NCI-H748 treated with DMSO at 0.1 percent for 48 hours (cell line): Measurements from ENCODE around the gene MBD3L4.
"Not testable (repeated sequence)": the region's sequence is repeated elsewhere in the genome, so short reads cannot be mapped to it uniquely, and the experiment has no call there.

ENCODE experiments used
- DNase-seq: peaks from one replicate; lab custom pipeline; 2025; lab: John Stamatoyannopoulos, UW

MBD3L4 gene

GRCh38 chr19:7049021-7049420 is 9.0 kb upstream of the MBD3L4 start, which contains the start of gene MBD3L2:
Gene MBD3L2, plus strand, starts transcription at chr19:7049321. Its CDS starts 53 bp downstream, at chr19:7049374.
- not testable (repeated sequence) for DNase-seq

DNA sequence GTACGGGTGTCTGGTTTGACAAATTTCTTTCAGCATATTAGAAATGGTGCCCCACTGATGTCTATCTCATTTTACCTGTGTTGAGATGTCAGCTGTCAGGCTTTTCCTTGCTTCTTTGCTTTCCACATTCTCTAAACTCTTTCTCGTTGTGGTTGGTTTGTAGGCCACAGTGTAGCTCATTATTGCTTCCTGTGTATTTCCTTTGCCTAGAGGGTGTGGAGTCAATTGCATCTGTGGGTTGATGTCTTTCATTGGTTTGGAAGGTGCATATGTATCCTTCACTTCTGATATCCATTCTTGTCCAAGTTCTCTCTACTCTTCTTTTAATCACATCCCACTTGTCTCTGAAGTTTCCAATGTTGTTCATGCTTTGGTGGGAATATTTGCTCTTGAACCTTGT is 1.6 kb upstream of the MBD3L4 start:
- not testable (repeated sequence) for DNase-seq

- not testable (repeated sequence) for DNase-seq
Measured at GRCh38 chr19:7030278-7030677, 9.7 kb downstream of the MBD3L4 start, which contains the start of gene MBD3L5. Gene MBD3L5, plus strand, starts transcription at chr19:7030578. Its CDS starts 34 bp downstream, at chr19:7030612.

GRCh38 chr19:7028790-7029189 is 11.2 kb downstream of the MBD3L4 start:
- DNase-seq, result not testable (repeated sequence)

DNA sequence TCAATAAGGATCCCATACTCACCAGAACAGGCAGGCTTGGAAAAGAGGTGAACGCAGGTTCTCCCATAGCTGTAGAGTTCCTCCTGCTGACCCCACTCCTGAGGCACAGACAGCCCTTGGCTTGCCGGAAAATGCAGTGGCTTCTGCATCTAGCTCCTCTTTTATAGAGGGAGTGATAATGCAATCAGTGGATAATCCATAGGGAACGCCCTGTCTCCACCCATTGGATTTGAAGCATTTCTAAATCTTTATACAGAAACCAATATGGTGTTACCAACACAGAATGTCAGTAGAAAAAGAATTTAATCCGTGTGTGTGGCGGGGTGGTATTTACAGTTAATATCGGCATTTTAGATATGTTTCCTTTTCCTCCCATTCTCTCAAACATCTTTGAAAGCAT is 18.6 kb downstream of the MBD3L4 start, which contains the start of gene MBD3L2B:
MBD3L2B (minus strand) TSS at position 101 of the 400 bp plus-strand sequence; CDS start at position 67, 34 bp downstream.
- not testable (repeated sequence) for DNase-seq

- DNase-seq, result no peak
Measured at GRCh38 chr19:7018828-7019227, 21.2 kb downstream of the MBD3L4 start.

DNA sequence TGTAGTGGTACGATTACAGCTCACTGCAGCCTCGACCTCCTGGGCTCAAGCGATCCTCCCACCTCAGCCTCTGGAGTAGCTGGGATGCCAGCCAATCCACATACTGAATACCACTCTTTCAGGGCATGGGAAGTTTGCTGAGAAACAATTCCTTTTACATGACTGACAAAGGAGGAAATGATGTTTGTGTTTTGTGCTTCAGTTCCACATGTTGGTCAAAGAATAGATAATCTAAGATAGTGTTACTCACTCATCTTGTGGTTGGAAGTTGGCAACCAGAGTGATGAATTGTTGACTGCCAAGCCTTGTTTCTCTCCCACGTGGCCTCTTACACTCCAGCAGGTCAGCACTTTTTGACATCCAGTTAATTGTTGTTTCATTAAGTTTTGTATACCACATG is 26.3 kb downstream of the MBD3L4 start:
- DNase-seq, result no peak

- DNase-seq, result no peak
Measured at GRCh38 chr19:7010722-7011593, 29.0 kb downstream of the MBD3L4 start.

GRCh38 chr19:7007859-7008258 is 32.1 kb downstream of the MBD3L4 start:
- no peak for DNase-seq

GRCh38 chr19:7006135-7006704 is 33.8 kb downstream of the MBD3L4 start:
- DNase-seq, result no peak

DNA sequence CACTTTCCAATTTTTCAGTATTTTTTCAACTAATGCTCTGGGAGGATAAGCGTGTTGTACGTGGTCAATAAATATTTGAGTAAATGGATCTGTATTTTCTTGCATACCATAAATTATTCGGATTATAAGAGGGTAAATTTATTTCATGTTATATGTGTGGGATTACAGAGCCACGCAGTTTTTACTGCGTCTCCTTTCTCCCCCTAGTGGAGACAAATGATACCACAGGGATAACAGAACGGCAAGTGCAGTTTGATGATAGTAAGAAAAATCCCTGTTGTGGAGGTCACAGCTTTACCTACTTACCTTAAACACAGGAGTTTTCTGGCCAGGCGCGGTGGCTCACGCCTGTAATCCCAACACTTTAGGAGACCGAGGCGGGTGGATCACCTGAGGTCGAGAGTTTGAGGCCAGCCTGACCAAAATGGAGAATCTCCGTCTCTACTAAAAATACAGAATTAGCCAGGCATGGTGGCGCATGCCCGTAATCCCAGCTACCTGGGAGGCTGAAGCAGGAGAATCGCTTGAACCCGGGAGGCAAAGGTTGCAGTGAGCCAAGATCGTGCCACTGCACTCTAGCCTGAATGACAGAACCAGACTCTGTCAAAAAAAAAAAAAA is 35.6 kb downstream of the MBD3L4 start:
- DNase-seq, result peak; percentile 7

DNA sequence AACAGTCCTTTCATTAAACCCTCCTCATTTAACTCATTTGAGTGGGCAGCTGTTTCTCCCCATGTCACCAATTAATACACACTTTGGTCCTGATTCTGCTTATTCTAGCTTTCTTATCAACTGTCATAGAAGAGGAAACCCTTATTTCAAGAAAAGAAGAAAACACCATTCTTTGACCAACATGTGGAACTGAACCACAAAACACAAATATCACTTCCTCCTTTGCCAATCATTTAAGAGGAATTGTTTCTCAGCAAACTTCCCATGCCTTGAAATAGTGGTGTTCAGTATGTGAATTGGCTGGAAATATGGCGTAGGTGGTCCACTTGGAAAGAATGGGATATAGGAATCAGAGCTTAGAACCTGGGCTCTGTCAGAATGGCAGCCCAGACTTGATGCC is 39.2 kb downstream of the MBD3L4 start:
- DNase-seq, result no peak

DNA sequence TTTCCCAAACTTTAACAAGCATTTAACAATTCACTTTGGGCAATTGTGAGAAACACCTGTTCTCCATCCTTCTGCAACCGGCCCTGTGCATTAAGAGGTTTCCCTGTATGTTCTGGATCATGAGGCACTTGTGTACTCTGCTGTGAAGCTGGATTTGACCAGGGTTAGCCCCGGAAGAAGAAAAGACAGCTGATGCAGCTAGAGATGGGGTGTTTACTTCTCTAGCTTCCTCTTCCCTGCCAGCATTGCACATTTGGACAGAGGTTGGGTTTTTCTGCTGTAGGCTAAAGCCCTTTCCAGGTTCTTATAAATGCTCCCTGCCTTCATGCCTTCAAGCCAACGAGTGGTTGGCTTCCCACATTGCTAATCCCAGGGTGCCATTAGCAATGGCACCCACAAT is 39.6 kb downstream of the MBD3L4 start:
- no peak for DNase-seq

DNA sequence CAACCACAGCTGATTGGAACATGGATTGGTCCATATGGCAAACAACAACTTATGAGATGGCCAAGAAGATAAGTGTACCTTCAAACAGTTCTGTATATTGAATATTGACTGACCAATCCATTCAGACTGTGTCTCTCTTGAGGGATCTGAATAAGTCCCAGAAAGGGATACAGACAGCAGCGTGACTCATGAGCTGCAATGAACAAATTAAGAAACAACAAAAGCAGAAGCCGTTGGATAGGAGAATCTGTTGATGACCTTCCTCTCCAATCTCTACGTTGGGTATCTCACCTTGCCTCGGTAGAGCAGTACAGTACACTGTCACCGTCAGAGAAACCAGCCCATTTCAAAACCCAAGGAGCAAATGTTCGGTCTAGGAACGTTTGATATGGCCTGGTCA is 40.0 kb downstream of the MBD3L4 start:
- no peak for DNase-seq

DNA sequence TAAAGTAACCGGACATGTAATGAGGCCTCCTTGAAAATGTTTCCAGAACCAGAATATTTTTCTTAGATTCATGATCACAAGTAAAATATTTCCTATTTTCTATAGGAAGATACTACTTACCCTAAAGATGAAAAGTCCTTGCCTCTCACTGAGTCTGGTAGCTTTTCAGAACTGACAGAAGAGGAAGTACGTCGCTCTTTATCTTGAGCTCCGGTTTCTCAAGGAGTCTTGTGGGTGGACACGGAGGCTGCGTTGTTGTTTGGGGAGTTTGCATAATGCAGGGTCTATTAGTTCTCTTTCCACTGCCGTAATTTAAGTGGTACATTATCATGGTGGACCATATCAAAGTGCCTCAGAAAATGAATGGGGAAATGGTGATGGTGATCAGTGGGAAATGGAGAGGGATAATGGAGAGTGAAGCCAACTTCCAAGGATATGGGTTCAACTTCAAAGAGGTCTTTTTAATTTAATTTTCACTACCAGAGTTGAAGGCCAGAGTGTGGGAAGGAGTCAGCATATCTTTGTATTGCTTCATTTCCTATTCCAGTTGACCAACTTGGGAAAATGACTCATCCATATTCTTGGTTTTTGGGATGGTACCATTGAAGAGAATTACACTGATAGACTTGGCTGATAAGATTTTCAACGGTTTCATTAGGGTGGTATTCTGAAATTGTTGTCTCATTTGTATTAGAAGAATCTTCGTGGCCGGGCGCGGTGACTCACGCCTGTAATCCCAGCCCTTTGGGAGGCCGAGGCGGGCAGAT is 42.1 kb downstream of the MBD3L4 start:
- DNase-seq, result no peak

GRCh38 chr19:6996810-6997209 is 43.2 kb downstream of the MBD3L4 start:
- DNase-seq, result no peak

- no peak for DNase-seq
Measured at GRCh38 chr19:6995054-6995453, 44.9 kb downstream of the MBD3L4 start.

DNA sequence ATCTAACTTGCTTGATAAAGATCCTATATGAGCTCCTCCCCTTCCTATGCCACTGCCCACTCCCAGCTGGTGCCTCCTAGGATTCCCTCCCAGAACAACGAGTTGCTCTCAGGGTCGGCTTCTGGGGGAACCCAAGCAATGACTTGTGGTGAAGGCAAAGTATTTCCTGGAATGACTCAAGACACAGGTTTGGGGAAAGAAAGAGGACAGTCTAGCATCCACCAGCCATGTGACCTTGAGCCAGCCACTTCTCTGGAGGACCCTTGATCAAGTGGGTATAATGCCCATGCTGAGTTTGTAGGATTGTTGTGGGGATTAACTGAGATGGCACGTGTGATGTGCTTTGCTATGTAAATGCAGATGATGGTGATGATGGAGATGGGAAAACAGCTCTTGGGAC is 51.7 kb downstream of the MBD3L4 start:
- DNase-seq, result no peak

DNA sequence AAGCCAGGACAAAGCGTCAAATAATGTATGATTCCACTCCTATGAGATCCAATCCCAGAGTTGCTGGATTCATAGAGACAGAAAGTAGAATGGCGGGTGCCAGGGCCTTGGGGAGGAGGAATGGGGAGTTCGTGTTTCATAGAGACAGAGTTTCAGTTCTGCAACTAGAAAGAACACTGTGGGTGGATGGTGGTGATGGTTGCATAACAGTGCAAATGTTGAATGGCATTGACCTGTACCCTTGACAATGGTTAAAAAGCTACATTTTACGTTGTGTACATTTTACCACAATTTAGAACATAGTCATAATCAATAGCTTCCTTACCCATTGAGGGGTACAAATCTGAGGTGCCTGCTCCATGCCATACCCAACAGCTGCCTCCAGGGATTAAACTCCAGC is 52.1 kb downstream of the MBD3L4 start:
- DNase-seq, result no peak
